Tibial artery (tissue), 4 donors: ENCODE results near the gene STK11IP.

Experiments
- DNase-seq, 2 donors: peaks; one replicate each; pipeline ENCODE4 v3.0.0-alpha.2; 2019
- H3K27ac ChIP-seq, 2 donors: fragments of 200-600 bp; sonication (generic) in 1 of 2; 1 replicate in 1 of 2; 2 replicates in 1 of 2; pipeline ENCODE4 v1.5.1; 2018 to 2019; ENCODE audit warnings: mild to moderate bottlenecking in 1 of 2
- H3K27me3 ChIP-seq, 2 donors: fragments of 200-600 bp; sonication (generic) in 1 of 2; one replicate each; pipeline versions ENCODE4 v1.5.1 to v1.6.0; 2016 to 2019
- H3K36me3 ChIP-seq, 3 donors: fragments of 200-600 bp; sonication (generic) in 2 of 3; one replicate each; pipeline ENCODE4 v1.5.1; 2016 to 2019; ENCODE audit warnings: mild to moderate bottlenecking in 2 of 3
- H3K4me1 ChIP-seq, 4 donors: fragments of 200-600 bp; sonication (generic) in 2 of 4; 1 replicate in 3 of 4; 2 replicates in 1 of 4; pipeline ENCODE4 v1.5.1; 2016 to 2019
- H3K4me3 ChIP-seq, 2 donors: fragments of 200-600 bp; sonication (generic) in 1 of 2; 1 replicate in 1 of 2; 2 replicates in 1 of 2; pipeline ENCODE4 v1.5.1; 2018 to 2019; ENCODE audit warnings: mild to moderate bottlenecking in 2 of 2
- H3K9me3 ChIP-seq, 3 donors: fragments of 200-600 bp; sonication (generic) in 1 of 3; one replicate each; pipeline ENCODE4 v1.5.1; 2016 to 2019
- CTCF ChIP-seq, 2 experiments: fragments of 200-600 bp in 1 of 2; fragments of 450-650 bp in 1 of 2; IDR thresholded peaks; one replicate each; pipeline ENCODE4 v1.5.1; 2017 to 2019; ENCODE audit warnings: antibody characterized with exemption in 2 of 2, mild to moderate bottlenecking in 1 of 2, moderate library complexity in 1 of 2
- intact Hi-C: fragments of 100-400 bp; cut with DNase I; formaldehyde crosslinking; loops from one replicate; pipeline ENCODE4 v1.15.0; 2023; ENCODE audit warnings: low total_unique reads

Gene STK11IP

GRCh38 chr2:219569635-219570034, 28.0 kb upstream of the STK11IP start:
- Histone ChIP-seq H3K27me3 (no peaks in the 10 kb centered on the region), H3K4me3 (peak overlapping the region; percentile 62 to 70), H3K36me3 (peaks cover 0 to 36% (median 5%) of the 10 kb centered on the region in 3 donors), H3K27ac (peak overlapping the region; percentile 86 to 87), H3K9me3 (no peaks in the 10 kb centered on the region), H3K4me1 (peaks cover 0 to 22% (median 8%) of the 10 kb centered on the region in 4 donors)
- intact Hi-C loops = no loop called here
- no peak for DNase-seq
- no peak for TF ChIP-seq CTCF (IDR thresholded peaks at IDR 0.05)

GRCh38 chr2:219570194-219570923, 27.3 kb upstream of the STK11IP start:
- DNase-seq = no peak

GRCh38 chr2:219570924-219571310, 26.7 kb upstream of the STK11IP start:
- Histone ChIP-seq H3K27ac (peak overlapping the region; percentile 86 to 87), H3K27me3 (peaks cover 0 to 10% of the 10 kb centered on the region in 2 donors), H3K36me3 (peaks cover 0 to 23% (median 0%) of the 10 kb centered on the region in 3 donors), H3K4me3 (peak overlapping the region; percentile 62 to 70), H3K4me1 (peaks cover 0 to 22% (median 8%) of the 10 kb centered on the region in 4 donors), H3K9me3 (no peaks in the 10 kb centered on the region)
- intact Hi-C loops = no loop called here
- DNase-seq = no peak
- TF ChIP-seq CTCF (IDR thresholded peaks at IDR 0.05) = no peak

More at GRCh38 chr2:219570194-219570923, 27.3 kb upstream of the STK11IP start:
- Histone ChIP-seq H3K9me3 (no peaks in the 10 kb centered on the region), H3K36me3 (peaks cover 0 to 28% (median 0%) of the 10 kb centered on the region in 3 donors), H3K4me1 (peaks cover 0 to 22% (median 8%) of the 10 kb centered on the region in 4 donors), H3K27ac (peak overlapping the region; percentile 86 to 87), H3K4me3 (peak overlapping the region; percentile 62 to 70), H3K27me3 (peaks cover 0 to 6% of the 10 kb centered on the region in 2 donors)
- intact Hi-C loops = no loop called here
- TF ChIP-seq CTCF (IDR thresholded peaks at IDR 0.05) = no peak

- H3K27me3 ChIP-seq = peaks cover 0 to 14% of the 10 kb centered on the region in 2 donors
- DNase-seq = peak; percentile 55 to 87
These were observed 26.1 kb upstream of the STK11IP start, which contains the start of gene OBSL1 for GRCh38 chr2:219571311-219572236. TSS of gene OBSL1 (minus strand) at chr2:219571539. CDS start at chr2:219571232, 307 bp downstream.

More at GRCh38 chr2:219571311-219572236, 26.1 kb upstream of the STK11IP start, which contains the start of gene OBSL1:
- TF ChIP-seq CTCF (IDR thresholded peaks at IDR 0.05) = no peak
- intact Hi-C loops = no loop called here
- no peaks in the 10 kb centered on the region for H3K9me3 ChIP-seq
- peaks cover 0 to 22% (median 8%) of the 10 kb centered on the region in 4 donors for H3K4me1 ChIP-seq
- H3K36me3 ChIP-seq = peaks cover 0 to 16% (median 0%) of the 10 kb centered on the region in 3 donors
- H3K4me3 ChIP-seq = peak within 1 kb of the TSS; percentile 62 to 70
- peak within 1 kb of the TSS; percentile 86 to 87 for H3K27ac ChIP-seq
